Stomach (tissue), 9 donors: Measurements from ENCODE around the gene PDE4B. TPM values are rescaled to one million over a fixed set of nuclear protein-coding genes. Genes with fewer than 3 reads are reported as not detected.
"Not testable (repeated sequence)": the region's sequence is repeated elsewhere in the genome, so short reads cannot be mapped to it uniquely, and the experiment has no call there.

Experiments
- DNase-seq, 2 donors: peaks; one replicate each; pipeline versions ENCODE4 v3.0.0 to v3.0.0-alpha.2; 2013 to 2019
- H3K27ac ChIP-seq, 5 donors: fragments of 200-600 bp in 4 of 5; sonication (generic) in 4 of 5; one replicate each; pipeline ENCODE4 v1.5.1; 2013 to 2019; ENCODE audit warnings: mild to moderate bottlenecking in 1 of 5, moderate library complexity in 1 of 5
- H3K27me3 ChIP-seq, 3 donors: fragments of 200-600 bp; sonication (generic); one replicate each; pipeline ENCODE4 v1.5.1; 2017 to 2019; ENCODE audit warnings: mixed run types in 1 of 3
- H3K36me3 ChIP-seq, 4 donors: fragments of 200-600 bp; sonication (generic); 1 replicate in 3 of 4; 2 replicates in 1 of 4; pipeline ENCODE4 v1.5.1; 2016 to 2019
- H3K4me1 ChIP-seq, 4 donors: fragments of 200-600 bp; sonication (generic); one replicate each; pipeline ENCODE4 v1.5.1; 2016 to 2019
- H3K4me3 ChIP-seq, 4 donors: fragments of 200-600 bp; sonication (generic) in 3 of 4; one replicate each; pipeline ENCODE4 v1.5.1; 2016 to 2019; ENCODE audit warnings: mild to moderate bottlenecking in 1 of 4
- H3K9me3 ChIP-seq, 4 donors: fragments of 200-600 bp; sonication (generic); one replicate each; pipeline ENCODE4 v1.5.1; 2016 to 2019
- CTCF ChIP-seq, 7 experiments: fragments of 450-650 bp in 4 of 7; fragments of 200-600 bp in 3 of 7; sonication (generic) in 3 of 7; IDR thresholded peaks; one replicate each; pipeline ENCODE4 v1.5.1; 2016 to 2019; ENCODE audit warnings: antibody characterized with exemption in 7 of 7, control low read depth in 2 of 7, mild to moderate bottlenecking in 1 of 7
- EP300 ChIP-seq: sonication (generic); formaldehyde crosslinking; IDR thresholded peaks from one replicate; pipeline ENCODE4 v1.6.1; 2017; ENCODE audit warnings: antibody characterized with exemption
- POLR2A ChIP-seq, 4 donors: fragments of 450-650 bp; IDR thresholded peaks; one replicate each; pipeline ENCODE4 v1.6.1; 2016; ENCODE audit warnings: antibody characterized with exemption in 4 of 4, control low read depth in 2 of 4, mild to moderate bottlenecking in 1 of 4, moderate library complexity in 1 of 4
- POLR2AphosphoS5 ChIP-seq, 3 donors: sonication (generic); formaldehyde crosslinking; IDR thresholded peaks; one replicate each; pipeline ENCODE4 v1.6.1; 2016; ENCODE audit warnings: antibody characterized with exemption in 3 of 3
- WGBS, 5 donors: extraction: QIAGEN DNeasy Blood & Tissue Kit in 3 of 5; methylation state at CpG; one replicate each; pipeline versions ENCODE4 v1.1.5 to v1.1.7; 2013 to 2018; 5-methylcytosine and 5-hydroxymethylcytosine counted together
- intact Hi-C: fragments of 100-400 bp; cut with DNase I; formaldehyde crosslinking; loops from one replicate; pipeline ENCODE4 v1.15.1; 2023; ENCODE audit warnings: low total_unique reads
- polyA plus RNA-seq, 3 donors: library from polyadenylated mRNA; stranded (reverse); fragments of 200-250 nt; gene quantifications; one replicate each; pipeline ENCODE4 v1.2.3, GENCODE V29; 2013
- total RNA-seq, 5 donors: library from RNA; depleted of rRNA; stranded (reverse); fragments of >200 nt; gene quantifications; one replicate each; pipeline versions ENCODE4 v1.1.0 to v1.2.3, GENCODE V29; 2014 to 2016
- donor health status: healthy with polysubstance abuse.
- donor health status: Bipolar disorder and iron deficiency.
- donor health status: healthy.

The PDE4B gene
- total and polyA plus RNA-seq, 8 donors, result 0.45 to 34.3 (median 3.2) TPM

GRCh38 chr1:66134004-66134403, 341.3 kb downstream of the PDE4B start:
- Histone ChIP-seq H3K4me1 (no peaks in the 10 kb centered on the region), H3K9me3 (no peaks in the 10 kb centered on the region), H3K36me3 (no peaks in the 10 kb centered on the region), H3K4me3 (no peak overlapping the region), H3K27me3 (no peaks in the 10 kb centered on the region), H3K27ac (no peak overlapping the region)
- TF ChIP-seq CTCF (IDR thresholded peaks at IDR 0.05) (no peak), POLR2AphosphoS5 (IDR thresholded peaks at IDR 0.05) (no peak), EP300 (no peak), POLR2A (IDR thresholded peaks at IDR 0.05) (no peak)
- intact Hi-C loops, result no loop called here
- 85 to 95% (median 89%) methylated on average over 1 of the region's 1 CpG for WGBS, 5 donors
- DNase-seq, result no peak

- Histone ChIP-seq H3K27me3 (no peaks in the 10 kb centered on the region), H3K27ac (no peak overlapping the region), H3K4me1 (peaks cover 0 to 3% (median 0%) of the 10 kb centered on the region in 4 donors), H3K9me3 (no peaks in the 10 kb centered on the region), H3K4me3 (no peak overlapping the region), H3K36me3 (no peaks in the 10 kb centered on the region)
- TF ChIP-seq EP300 (no peak), POLR2AphosphoS5 (IDR thresholded peaks at IDR 0.05) (no peak), POLR2A (IDR thresholded peaks at IDR 0.05) (no peak), CTCF (IDR thresholded peaks at IDR 0.05) (no peak)
- 76 to 92% (median 90%) methylated on average over 2 of the region's 2 CpGs for whole genome bisulfite sequencing, 5 donors
- intact Hi-C loops, result no loop called here
- no peak for DNase-seq
Measured at GRCh38 chr1:66135161-66135560, 342.5 kb downstream of the PDE4B start.

GRCh38 chr1:66136423-66136822, 343.7 kb downstream of the PDE4B start:
- intact Hi-C loops, DNase-seq: not testable (repeated sequence)

DNA sequence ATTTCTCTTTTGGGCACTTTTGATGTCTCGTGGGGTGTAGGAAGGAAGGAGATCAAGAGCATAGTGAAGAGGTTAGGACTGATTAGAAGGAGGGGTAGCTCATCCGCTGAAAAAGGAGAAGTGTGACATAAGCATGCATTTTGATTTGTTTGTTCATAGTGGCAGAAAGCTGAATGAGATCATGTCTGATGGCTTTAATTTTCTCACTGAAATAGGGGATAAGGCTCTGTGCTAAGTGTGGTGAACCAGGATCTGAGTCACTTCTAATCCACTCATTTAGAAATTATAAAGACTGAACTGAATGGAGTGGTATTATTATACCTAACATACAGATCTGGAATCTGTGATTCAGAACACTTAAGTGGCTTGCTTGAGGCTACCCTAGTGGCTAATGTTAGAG, 344.5 kb downstream of the PDE4B start:
- Histone ChIP-seq H3K4me3 (no peak overlapping the region), H3K4me1 (peaks cover 0 to 4% (median 2%) of the 10 kb centered on the region in 4 donors), H3K9me3 (no peaks in the 10 kb centered on the region), H3K27me3 (no peaks in the 10 kb centered on the region), H3K36me3 (no peaks in the 10 kb centered on the region), H3K27ac (no peak overlapping the region)
- no peak for DNase-seq
- TF ChIP-seq POLR2A (IDR thresholded peaks at IDR 0.05) (no peak), CTCF (IDR thresholded peaks at IDR 0.05) (no peak), EP300 (no peak), POLR2AphosphoS5 (IDR thresholded peaks at IDR 0.05) (no peak)
- intact Hi-C loops, result no loop called here
- 66 to 79% (median 71%) methylated on average over 2 of the region's 2 CpGs for WGBS, 5 donors

More at GRCh38 chr1:66136423-66136822, 343.7 kb downstream of the PDE4B start:
- 71 to 81% (median 78%) methylated on average over 4 of the region's 4 CpGs for WGBS, 5 donors
- not testable (repeated sequence) for H3K9me3 ChIP-seq, H3K4me3 ChIP-seq, H3K4me1 ChIP-seq, H3K27ac ChIP-seq, H3K36me3 ChIP-seq, H3K27me3 ChIP-seq

DNA sequence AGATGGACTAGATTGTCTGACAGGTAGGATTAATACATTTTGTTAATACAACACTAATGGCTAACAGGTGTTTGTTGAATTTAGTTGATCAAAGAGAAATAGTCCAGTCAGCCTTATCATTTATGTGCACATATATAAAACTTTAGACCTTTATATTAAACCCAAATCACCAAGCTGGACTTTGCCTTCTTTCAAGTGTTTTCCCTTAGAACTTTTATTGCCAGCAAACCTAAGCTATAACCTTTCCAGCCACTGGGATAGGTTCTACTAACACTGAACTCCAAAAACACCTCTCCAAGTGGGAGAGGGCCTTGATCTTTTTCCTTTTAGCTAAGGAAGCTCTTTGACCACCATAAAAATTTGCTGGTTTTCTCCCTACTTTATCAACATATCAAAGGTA, 345.9 kb downstream of the PDE4B start:
- H3K4me1 ChIP-seq, result peaks cover 0 to 4% (median 2%) of the 10 kb centered on the region in 4 donors
- DNase-seq, result no peak
- no peaks in the 10 kb centered on the region for H3K9me3 ChIP-seq
- no peak for TF ChIP-seq EP300
- no peak for TF ChIP-seq CTCF (IDR thresholded peaks at IDR 0.05)
- TF ChIP-seq POLR2AphosphoS5 (IDR thresholded peaks at IDR 0.05), result no peak
- no peak for TF ChIP-seq POLR2A (IDR thresholded peaks at IDR 0.05)
- H3K36me3 ChIP-seq, result no peaks in the 10 kb centered on the region
- no peak overlapping the region for H3K27ac ChIP-seq
- H3K27me3 ChIP-seq, result no peaks in the 10 kb centered on the region
- intact Hi-C loops, result no loop called here
- no peak overlapping the region for H3K4me3 ChIP-seq
